HCT116 (cell line): ENCODE data around the gene RELCH. TPM values are rescaled to one million over a fixed set of nuclear protein-coding genes. Genes with fewer than 3 reads are reported as not detected.

Experiments
- ATAC-seq: fragments of 200-7000 bp; cut with Tn5 transposase; 2 replicates; pipeline ENCODE4 v1.9.1; 2020; ENCODE audit warnings: mild to moderate bottlenecking, moderate library complexity
- BruUV-seq: library from RNA; stranded (reverse); fragments of 400-500 nt; replicated peaks from 2 replicates; lab custom pipeline; 2021; lab: Mats Ljungman, UMichigan
- CTCF ChIA-PET: fragments of 300-600 bp; sonication (Branson Sonifier 250); formaldehyde crosslinking; loops from one replicate; lab custom pipeline; 2021; ENCODE audit warnings: antibody characterized with exemption; lab: Charles Lee
- POLR2A ChIA-PET: fragments of 300-600, 350-600 bp; sonication (Branson Sonifier 250); formaldehyde crosslinking; loops from one replicate; lab custom pipeline; 2021; ENCODE audit warnings: antibody characterized with exemption; lab: Charles Lee
- RAD21 ChIA-PET, 2 experiments: fragments of 300-600 bp; sonication (Branson Sonifier 250); formaldehyde crosslinking; loops; one replicate each; lab custom pipeline; 2023; ENCODE audit warnings: low total read pairs in 2 of 2; ENCODE audit not compliant: uncharacterized antibody in 2 of 2, unreplicated experiment in 2 of 2, low non-redundant PET in 1 of 2; lab: Charles Lee
- DNase-seq: peaks from one replicate; pipeline ENCODE4 v3.0.0-alpha.2; 2010; ENCODE audit warnings: low read depth, low spot score
- H2AFZ ChIP-seq: fragments of 200-600 bp; shearing (Covaris generic), sonication (generic); 2 replicates; pipeline ENCODE4 v1.6.1; 2017; ENCODE audit warnings: low read depth, mixed run types, mixed read lengths, antibody characterized with exemption, low read length; ENCODE audit not compliant: poor library complexity, severe bottlenecking
- H3K27ac ChIP-seq: 2 replicates; pipeline ENCODE4 v1.5.1; 2012; ENCODE audit warnings: low read depth, low read length
- H3K27me3 ChIP-seq: fragments of 200-600 bp; sonication (generic); 2 replicates; pipeline ENCODE4 v1.6.1; 2016; ENCODE audit warnings: mixed run types, low read length, mixed read lengths; ENCODE audit not compliant: insufficient read depth
- H3K36me3 ChIP-seq, 2 experiments: fragments of 200-500 bp in 1 of 2; fragments of 200-600 bp in 1 of 2; sonication (Bioruptor generic) in 1 of 2; sonication (generic) in 1 of 2; 2 replicates each; pipeline versions ENCODE4 v1.5.1 to v1.6.1; 2014 to 2016; ENCODE audit warnings: low read length in 2 of 2, inconsistent platforms in 1 of 2, mixed read lengths in 1 of 2, mixed run types in 1 of 2; ENCODE audit not compliant: insufficient read depth in 2 of 2, control insufficient read depth in 1 of 2
- H3K4me1 ChIP-seq, 2 experiments: fragments of 200-600 bp in 1 of 2; sonication (generic) in 1 of 2; 2 replicates each; pipeline versions ENCODE4 v1.5.1 to v1.6.1; 2012 to 2017; ENCODE audit warnings: low read length in 2 of 2, inconsistent platforms in 1 of 2, mild to moderate bottlenecking in 1 of 2, mixed read lengths in 1 of 2, mixed run types in 1 of 2, moderate library complexity in 1 of 2; ENCODE audit not compliant: insufficient read depth in 2 of 2, control insufficient read depth in 1 of 2
- H3K4me2 ChIP-seq: fragments of 200-600 bp; sonication (generic); 2 replicates; pipeline ENCODE4 v1.6.1; 2017; ENCODE audit warnings: mixed run types, low read length, mixed read lengths
- H3K4me3 ChIP-seq, 2 experiments: fragments of 200-600 bp in 1 of 2; sonication (generic) in 1 of 2; replicated peaks in 1 of 2; 2 replicates each; pipeline ENCODE4 v1.5.1; 2011 to 2016; ENCODE audit warnings: low read length in 2 of 2, control low read depth in 1 of 2, low read depth in 1 of 2, mild to moderate bottlenecking in 1 of 2, mixed read lengths in 1 of 2, mixed run types in 1 of 2
- H3K79me2 ChIP-seq: fragments of 200-600 bp; sonication (generic); 2 replicates; pipeline ENCODE4 v1.6.1; 2017; ENCODE audit warnings: mild to moderate bottlenecking, mixed run types, low read length, moderate library complexity, mixed read lengths; ENCODE audit not compliant: insufficient read depth
- H3K9ac ChIP-seq: fragments of 200-600 bp; sonication (generic); 2 replicates; pipeline ENCODE4 v1.6.1; 2016; ENCODE audit warnings: low read length, mixed read lengths
- H3K9me2 ChIP-seq: fragments of 200-600 bp; sonication (generic), shearing (Covaris generic); 2 replicates; pipeline ENCODE4 v1.6.1; 2017; ENCODE audit warnings: mixed run types, mild to moderate bottlenecking, moderate library complexity; ENCODE audit not compliant: insufficient read depth
- H3K9me3 ChIP-seq, 2 experiments: fragments of 200-500 bp in 1 of 2; fragments of 200-600 bp in 1 of 2; sonication (Bioruptor generic) in 1 of 2; sonication (generic) in 1 of 2; 2 replicates each; pipeline ENCODE4 v1.6.1; 2014 to 2017; ENCODE audit warnings: low read length in 2 of 2, mixed read lengths in 2 of 2, inconsistent platforms in 1 of 2, low read depth in 1 of 2, mild to moderate bottlenecking in 1 of 2, mixed run types in 1 of 2, moderate library complexity in 1 of 2; ENCODE audit not compliant: control insufficient read depth in 1 of 2, insufficient read depth in 1 of 2
- H4K20me1 ChIP-seq: fragments of 200-600 bp; sonication (generic), shearing (Covaris generic); 2 replicates; pipeline ENCODE4 v1.6.1; 2017; ENCODE audit warnings: mixed run types, mild to moderate bottlenecking, moderate library complexity; ENCODE audit not compliant: insufficient read depth
- ATF3 ChIP-seq: IDR thresholded peaks from 2 replicates; pipeline ENCODE4 v1.6.1; 2012
- CBX3 ChIP-seq: IDR thresholded peaks from 2 replicates; pipeline ENCODE4 v1.6.1; 2012; ENCODE audit warnings: low read depth
- CEBPB ChIP-seq: IDR thresholded peaks from 2 replicates; pipeline ENCODE4 v1.6.1; 2012; ENCODE audit warnings: low read depth
- CTCF ChIP-seq, 3 experiments: fragments of 200-600 bp in 1 of 3; sonication (generic) in 1 of 3; IDR thresholded peaks in 2 of 3; conservative IDR thresholded peaks in 1 of 3; 2 replicates each; pipeline ENCODE4 v1.5.1; 2012 to 2017; ENCODE audit warnings: low read depth in 2 of 3, low read length in 2 of 3, antibody characterized with exemption in 1 of 3, borderline replicate concordance in 1 of 3, control low read depth in 1 of 3, mild to moderate bottlenecking in 1 of 3, mixed read lengths in 1 of 3, mixed run types in 1 of 3, moderate library complexity in 1 of 3; ENCODE audit not compliant: insufficient read depth in 1 of 3
- EZH2 ChIP-seq: fragments of 200-600 bp; sonication (generic); IDR thresholded peaks from 2 replicates; pipeline ENCODE4 v1.6.1; 2017; ENCODE audit warnings: antibody characterized with exemption, mixed run types
- EZH2phosphoT487 ChIP-seq: fragments of 200-600 bp; IDR thresholded peaks from 2 replicates; pipeline ENCODE4 v1.6.1; 2018; ENCODE audit warnings: antibody characterized with exemption, borderline replicate concordance
- FOSL1 ChIP-seq: IDR thresholded peaks from 2 replicates; pipeline ENCODE4 v1.6.1; 2012; ENCODE audit warnings: low read depth
- JUND ChIP-seq: IDR thresholded peaks from 2 replicates; pipeline ENCODE4 v1.6.1; 2012
- MAX ChIP-seq: IDR thresholded peaks from 2 replicates; pipeline ENCODE4 v1.6.1; 2012
- POLR2A ChIP-seq: IDR thresholded peaks from 2 replicates; pipeline ENCODE4 v1.7.0; 2011; ENCODE audit warnings: borderline replicate concordance; ENCODE audit not compliant: insufficient read depth, insufficient read length; ENCODE audit errors: extremely low read depth
- POLR2AphosphoS5 ChIP-seq: IDR thresholded peaks from 2 replicates; pipeline ENCODE4 v1.6.1; 2011; ENCODE audit warnings: mild to moderate bottlenecking, low read depth, low read length, moderate library complexity
- RAD21 ChIP-seq: IDR thresholded peaks from 2 replicates; pipeline ENCODE4 v1.6.1; 2012; ENCODE audit warnings: low read depth, mild to moderate bottlenecking
- REST ChIP-seq: IDR thresholded peaks from 2 replicates; pipeline ENCODE4 v1.6.1; 2012; ENCODE audit warnings: low read depth
- SRF ChIP-seq: IDR thresholded peaks from 2 replicates; pipeline ENCODE4 v1.6.1; 2012; ENCODE audit warnings: low read depth
- TCF7L2 ChIP-seq: IDR thresholded peaks from 2 replicates; pipeline ENCODE4 v1.7.0; 2011; ENCODE audit warnings: borderline replicate concordance, inconsistent platforms; ENCODE audit not compliant: insufficient read depth, insufficient read length; ENCODE audit errors: extremely low read depth
- YY1 ChIP-seq: IDR thresholded peaks from 2 replicates; pipeline ENCODE4 v1.6.1; 2011; ENCODE audit warnings: low read length, low read depth, moderate library complexity, mild to moderate bottlenecking; ENCODE audit not compliant: insufficient replicate concordance; ENCODE audit errors: extremely low read depth
- ZFX ChIP-seq: fragments of 450-650 bp; IDR thresholded peaks from 2 replicates; pipeline ENCODE4 v1.6.1; 2017
- intact Hi-C: fragments of 100-400 bp; cut with micrococcal nuclease; formaldehyde crosslinking; loops from 2 replicates; pipeline ENCODE4 v1.10.0; 2022
- total RNA-seq: library from RNA; stranded (reverse); gene quantifications from one replicate; pipeline ENCODE4 v1.2.1, GENCODE V29; 2021; ENCODE audit not compliant: unreplicated experiment

RELCH gene
- total RNA-seq, 1 experiment from 2014 or later, result 17.4 TPM

- intact Hi-C loops, result no loop called here
- no peaks in the 10 kb centered on the region for H4K20me1 ChIP-seq
- ATAC-seq (no peak), DNase-seq (no peak)
- no TSS peak for BruUV-seq
- H2AFZ ChIP-seq, result no peak overlapping the region
- peaks cover 9 to 15% of the 10 kb centered on the region in 2 experiments for H3K4me1 ChIP-seq
- H3K36me3 ChIP-seq, result no peaks in the 10 kb centered on the region
- H3K4me2 ChIP-seq, result no peak overlapping the region
- H3K79me2 ChIP-seq, result no peaks in the 10 kb centered on the region
- H3K9me2 ChIP-seq, result no peaks in the 10 kb centered on the region
- H3K27ac ChIP-seq, result no peak overlapping the region
- RAD21 ChIA-PET, result no interaction called here
- TF ChIP-seq CBX3 (no peak), MAX (no peak), RAD21 (no peak)
- POLR2A ChIA-PET, result no interaction called here
- H3K9ac ChIP-seq, result no peak overlapping the region
- CTCF ChIA-PET, result no interaction called here
- H3K9me3 ChIP-seq, result no peaks in the 10 kb centered on the region
- no peaks in the 10 kb centered on the region for H3K27me3 ChIP-seq
- H3K4me3 ChIP-seq, result no peak overlapping the region
Observed at GRCh38 chr18:62335494-62335893, 148.4 kb downstream of the RELCH start.

- Histone ChIP-seq H2AFZ (no peak overlapping the region), H3K4me1 (peaks cover 9 to 15% of the 10 kb centered on the region in 2 experiments), H3K27ac (no peak overlapping the region), H3K9me2 (no peaks in the 10 kb centered on the region), H3K36me3 (no peaks in the 10 kb centered on the region), H3K9ac (no peak overlapping the region), H3K79me2 (no peaks in the 10 kb centered on the region), H3K27me3 (no peaks in the 10 kb centered on the region), H3K4me3 (no peak overlapping the region), H3K9me3 (no peaks in the 10 kb centered on the region), H4K20me1 (no peaks in the 10 kb centered on the region), H3K4me2 (no peak overlapping the region)
- ChIA-PET POLR2A (no interaction called here), RAD21 (no interaction called here), CTCF (no interaction called here)
- ATAC-seq, result no peak
- TF ChIP-seq EZH2phosphoT487 (no peak), EZH2 (no peak), FOSL1 (no peak), SRF (no peak), YY1 (no peak), POLR2AphosphoS5 (no peak), ZFX (no peak), TCF7L2 (no peak), REST (no peak), JUND (no peak), CTCF (IDR thresholded peaks at IDR 0.05 in 2 of 3, conservative IDR thresholded peaks at IDR 0.05 in 1 of 3; ENCODE audit: borderline replicate concordance in 1 of 3, insufficient read depth in 1 of 3, low read depth in 2 of 3, low read length in 2 of 3) (no peak), CEBPB (no peak), POLR2A (no peak), ATF3 (no peak)
- no TSS peak for BruUV-seq
- intact Hi-C loops, result no loop called here
- DNase-seq, result no peak
Observed at GRCh38 chr18:62336618-62337017, 149.6 kb downstream of the RELCH start.
